Subcutaneous abdominal adipose tissue (tissue), 5 donors: ENCODE measurements around the gene ANKRD10.

Experiments
- H3K27ac ChIP-seq: one replicate; pipeline ENCODE4 v1.7.0; 2013; ENCODE audit warnings: low read depth, mild to moderate bottlenecking, inconsistent platforms, low read length, moderate library complexity
- H3K27me3 ChIP-seq, 5 donors: one replicate each; pipeline ENCODE4 v1.7.0; 2013; ENCODE audit warnings: low read length in 5 of 5, inconsistent platforms in 1 of 5; ENCODE audit not compliant: control insufficient read depth in 5 of 5, insufficient read depth in 4 of 5
- H3K36me3 ChIP-seq, 5 donors: one replicate each; pipeline ENCODE4 v1.7.0; 2013; ENCODE audit warnings: low read length in 5 of 5; ENCODE audit not compliant: control insufficient read depth in 5 of 5, insufficient read depth in 5 of 5
- H3K4me1 ChIP-seq, 5 donors: one replicate each; pipeline ENCODE4 v1.7.0; 2013; ENCODE audit warnings: low read length in 5 of 5, mild to moderate bottlenecking in 3 of 5, moderate library complexity in 1 of 5; ENCODE audit not compliant: control insufficient read depth in 5 of 5, insufficient read depth in 5 of 5
- H3K4me3 ChIP-seq, 5 donors: one replicate each; pipeline ENCODE4 v1.7.0; 2013; ENCODE audit warnings: low read length in 5 of 5, low read depth in 1 of 5
- H3K9ac ChIP-seq, 5 donors: one replicate each; pipeline ENCODE4 v1.7.0; 2013; ENCODE audit warnings: low read length in 5 of 5, mild to moderate bottlenecking in 4 of 5, moderate library complexity in 3 of 5
- H3K9me3 ChIP-seq, 5 donors: one replicate each; pipeline ENCODE4 v1.7.0; 2013; ENCODE audit warnings: low read length in 5 of 5; ENCODE audit not compliant: control insufficient read depth in 5 of 5
- donor health status: healthy.
- donor health status: healthy.
- donor health status: healthy.
- donor health status: healthy.
- donor health status: healthy.

Gene ANKRD10

DNA sequence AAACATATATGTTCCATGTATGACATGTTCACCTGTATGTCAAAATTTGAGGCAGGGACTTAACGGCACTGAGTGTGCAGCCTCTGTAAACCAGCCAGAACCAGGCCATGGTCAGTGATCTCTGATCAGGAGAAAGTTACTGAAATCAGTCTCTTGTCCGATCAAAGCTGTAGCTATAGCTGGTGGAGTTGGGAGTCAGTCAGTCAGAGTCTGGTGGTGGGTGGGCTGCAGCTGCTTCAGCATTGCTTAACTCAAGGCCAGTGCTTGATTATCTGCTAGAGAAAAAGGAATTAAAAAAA, 78.3 kb downstream of the ANKRD10 start:
- H3K9me3 ChIP-seq: peaks cover 0 to 4% (median 3%) of the 10 kb centered on the region in 5 donors
- no peak overlapping the region for H3K4me3 ChIP-seq
- no peak overlapping the region for H3K9ac ChIP-seq
- no peaks in the 10 kb centered on the region for H3K36me3 ChIP-seq
- peaks cover 0 to 14% (median 4%) of the 10 kb centered on the region in 5 donors for H3K27me3 ChIP-seq
- no peak overlapping the region for H3K27ac ChIP-seq
- H3K4me1 ChIP-seq: no peaks in the 10 kb centered on the region

DNA sequence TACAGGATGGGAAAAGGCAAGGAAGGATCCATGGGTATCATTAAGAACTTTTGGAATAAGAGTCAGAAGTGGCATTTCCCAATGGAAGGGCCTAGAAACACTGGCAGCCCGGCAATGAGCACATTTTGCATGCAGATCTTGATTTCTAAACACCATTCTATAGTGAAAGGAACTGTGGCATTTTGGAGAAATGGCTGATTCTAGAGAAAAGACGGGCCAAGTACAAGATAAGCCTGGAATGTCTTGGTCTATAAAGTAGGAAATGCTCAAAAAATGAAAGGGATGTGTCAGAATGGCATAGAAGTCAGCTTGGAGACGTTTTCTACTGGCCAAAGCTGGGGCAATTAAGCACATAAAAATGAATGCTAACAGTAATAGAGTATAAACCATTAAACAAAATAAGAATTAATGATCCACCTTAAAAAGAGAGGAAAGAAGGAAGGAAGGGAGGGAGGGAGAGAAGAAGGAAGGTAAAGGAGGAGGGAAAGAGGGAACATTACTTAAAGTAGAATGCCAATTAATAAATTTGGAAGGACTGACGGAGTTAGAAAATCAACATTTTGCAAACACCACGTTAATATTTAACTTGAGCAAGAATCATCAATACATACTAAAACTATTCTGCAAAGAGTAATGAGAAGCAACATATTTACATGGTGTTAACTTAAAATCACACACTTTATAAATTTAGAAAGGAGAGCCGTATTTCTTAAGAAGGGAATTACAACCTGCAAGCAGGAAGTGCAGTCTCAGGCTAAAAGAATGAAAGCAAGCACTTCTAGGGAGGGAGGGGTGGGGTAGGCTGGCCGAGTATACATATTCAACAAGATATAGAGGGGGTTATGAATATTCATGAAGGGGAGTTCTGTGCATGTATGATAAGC, 78.9 kb downstream of the ANKRD10 start:
- no peaks in the 10 kb centered on the region for H3K9me3 ChIP-seq
- no peak overlapping the region for H3K27ac ChIP-seq
- no peak overlapping the region for H3K9ac ChIP-seq
- no peaks in the 10 kb centered on the region for H3K36me3 ChIP-seq
- no peak overlapping the region for H3K4me3 ChIP-seq
- H3K27me3 ChIP-seq: peaks cover 0 to 17% (median 8%) of the 10 kb centered on the region in 5 donors
- H3K4me1 ChIP-seq: no peaks in the 10 kb centered on the region

DNA sequence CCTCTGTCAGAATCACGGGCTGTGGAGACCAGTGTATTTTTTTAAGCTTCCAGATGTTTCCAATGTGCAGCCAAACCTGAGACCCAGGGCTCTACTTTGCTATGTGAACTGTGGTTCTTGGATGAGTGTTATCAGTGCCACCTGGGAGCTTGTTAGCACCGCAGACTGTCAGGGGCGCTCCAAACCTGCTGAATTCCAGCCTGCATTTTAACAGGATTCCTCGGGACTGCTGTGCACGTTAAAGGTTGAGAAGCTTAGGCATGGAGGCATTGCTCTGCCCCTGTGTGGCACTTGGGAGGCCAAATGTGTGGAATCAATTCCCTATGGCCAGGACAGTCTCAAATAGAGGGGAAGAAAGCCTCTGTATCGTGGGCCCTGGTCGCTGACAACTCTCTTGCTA, 80.3 kb downstream of the ANKRD10 start:
- Histone ChIP-seq H3K4me3 (no peak overlapping the region), H3K4me1 (no peaks in the 10 kb centered on the region), H3K27me3 (peaks cover 3 to 24% (median 8%) of the 10 kb centered on the region in 5 donors), H3K36me3 (no peaks in the 10 kb centered on the region), H3K27ac (no peak overlapping the region), H3K9ac (no peak overlapping the region), H3K9me3 (no peaks in the 10 kb centered on the region)

DNA sequence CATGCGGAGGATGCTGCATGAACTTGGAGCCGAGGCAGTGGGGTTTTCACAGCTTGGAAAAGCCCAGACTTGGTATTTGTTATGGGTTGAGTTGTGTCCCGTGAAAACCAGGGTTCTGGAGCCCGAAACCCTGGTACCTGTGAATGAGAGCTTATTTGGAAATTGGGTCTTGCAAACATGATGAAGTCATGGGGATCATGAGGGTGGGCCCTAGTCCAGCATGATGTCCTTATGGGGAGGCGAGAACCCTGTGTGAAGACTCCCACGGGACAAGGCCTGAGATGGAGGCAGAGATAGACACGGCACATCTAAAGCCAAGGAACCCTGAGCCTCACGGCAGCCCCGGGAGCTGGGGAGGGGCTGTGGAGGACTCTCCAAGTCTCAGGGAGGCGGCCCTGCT, 82.3 kb downstream of the ANKRD10 start:
- H3K9ac ChIP-seq: no peak overlapping the region
- H3K27ac ChIP-seq: no peak overlapping the region
- H3K9me3 ChIP-seq: no peaks in the 10 kb centered on the region
- no peaks in the 10 kb centered on the region for H3K4me1 ChIP-seq
- H3K4me3 ChIP-seq: no peak overlapping the region
- peaks cover 3 to 24% (median 8%) of the 10 kb centered on the region in 5 donors for H3K27me3 ChIP-seq
- no peaks in the 10 kb centered on the region for H3K36me3 ChIP-seq

DNA sequence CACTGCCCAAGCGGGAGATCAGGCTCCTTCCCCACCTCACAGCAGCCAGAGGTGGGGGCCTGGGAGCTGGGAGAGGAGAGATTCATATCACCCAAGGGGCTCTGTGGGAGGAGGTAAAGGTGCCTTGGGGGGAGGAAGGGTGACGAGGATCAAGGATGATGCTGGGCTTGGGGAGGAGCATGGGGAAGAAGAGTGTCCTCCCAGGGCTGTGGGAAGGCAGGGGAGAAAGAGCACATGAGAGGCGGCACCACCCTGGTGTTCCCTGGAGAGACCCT, 82.7 kb downstream of the ANKRD10 start:
- no peak overlapping the region for H3K4me3 ChIP-seq
- H3K36me3 ChIP-seq: no peaks in the 10 kb centered on the region
- H3K27ac ChIP-seq: no peak overlapping the region
- H3K4me1 ChIP-seq: no peaks in the 10 kb centered on the region
- no peak overlapping the region for H3K9ac ChIP-seq
- H3K9me3 ChIP-seq: no peaks in the 10 kb centered on the region
- peaks cover 3 to 24% (median 8%) of the 10 kb centered on the region in 5 donors for H3K27me3 ChIP-seq

DNA sequence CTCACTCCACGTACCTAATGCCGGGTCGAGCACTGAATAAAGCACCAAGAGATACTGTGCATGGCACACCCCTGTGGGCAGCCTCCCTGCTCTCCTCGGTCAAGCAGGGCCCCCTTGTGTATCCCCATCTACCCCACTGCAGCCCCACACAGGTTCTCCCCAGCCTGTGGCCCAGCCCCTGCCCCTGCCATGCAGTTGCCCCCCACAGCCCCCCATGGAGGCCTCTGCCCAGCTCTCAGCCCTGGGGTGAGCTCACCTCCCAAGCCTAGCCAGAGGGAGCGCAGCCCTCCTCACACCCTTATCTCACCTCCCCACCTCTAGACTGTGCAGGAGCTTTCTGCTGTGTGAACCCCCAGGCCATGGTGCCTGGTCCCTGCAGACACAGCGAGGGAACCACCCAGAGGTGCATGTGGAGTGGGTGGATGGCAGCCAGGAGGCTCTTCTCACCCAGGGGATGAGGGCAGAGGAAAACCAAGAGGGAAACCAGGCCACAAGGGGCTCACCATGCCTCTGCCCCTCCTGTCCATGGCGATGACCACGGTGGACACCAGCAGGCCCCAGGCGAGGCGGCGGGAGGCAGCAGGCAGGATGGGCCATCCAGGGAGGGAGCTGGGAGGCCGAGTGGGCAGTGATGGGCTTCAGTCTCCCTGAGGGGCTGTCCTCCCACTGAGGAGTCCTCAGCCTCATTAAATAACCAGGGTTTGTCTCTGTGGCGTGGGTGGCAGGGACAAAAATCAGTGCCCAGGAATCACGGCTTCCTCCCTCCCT, 83.2 kb downstream of the ANKRD10 start:
- H3K9ac ChIP-seq: no peak overlapping the region
- H3K27ac ChIP-seq: no peak overlapping the region
- H3K4me3 ChIP-seq: no peak overlapping the region
- peaks cover 5 to 24% (median 8%) of the 10 kb centered on the region in 5 donors for H3K27me3 ChIP-seq
- H3K36me3 ChIP-seq: no peaks in the 10 kb centered on the region
- H3K4me1 ChIP-seq: no peaks in the 10 kb centered on the region
- H3K9me3 ChIP-seq: no peaks in the 10 kb centered on the region

DNA sequence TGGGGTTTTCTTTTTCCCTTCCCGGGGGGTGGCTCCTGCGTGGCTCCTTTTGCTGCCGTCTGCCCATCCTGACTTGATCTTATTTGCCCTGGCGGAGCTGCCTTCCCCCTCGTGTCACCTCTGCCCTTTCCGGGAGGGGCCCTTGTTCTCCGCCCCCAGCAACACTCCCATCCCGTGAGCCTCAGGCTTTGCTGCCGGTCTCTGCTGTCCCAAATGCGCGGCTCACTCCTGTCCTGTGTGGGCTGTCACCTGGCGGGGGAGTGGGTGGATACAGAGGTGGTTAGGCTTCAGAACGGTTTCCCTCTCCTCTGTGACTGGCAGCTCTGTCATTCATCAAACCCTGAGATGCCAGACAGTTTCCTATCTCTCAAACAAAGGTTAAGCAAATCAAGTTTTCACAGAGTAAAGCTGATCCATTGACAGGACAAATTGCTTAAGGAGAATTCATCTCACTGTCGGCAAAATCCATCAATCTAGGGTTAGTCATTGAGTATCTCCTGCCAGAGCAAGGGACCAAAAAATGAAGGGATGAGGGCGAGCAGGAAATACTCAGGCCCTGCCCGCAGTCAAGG, 84.0 kb downstream of the ANKRD10 start:
- peaks cover 6 to 24% (median 8%) of the 10 kb centered on the region in 5 donors for H3K27me3 ChIP-seq
- H3K9ac ChIP-seq: no peak overlapping the region

DNA sequence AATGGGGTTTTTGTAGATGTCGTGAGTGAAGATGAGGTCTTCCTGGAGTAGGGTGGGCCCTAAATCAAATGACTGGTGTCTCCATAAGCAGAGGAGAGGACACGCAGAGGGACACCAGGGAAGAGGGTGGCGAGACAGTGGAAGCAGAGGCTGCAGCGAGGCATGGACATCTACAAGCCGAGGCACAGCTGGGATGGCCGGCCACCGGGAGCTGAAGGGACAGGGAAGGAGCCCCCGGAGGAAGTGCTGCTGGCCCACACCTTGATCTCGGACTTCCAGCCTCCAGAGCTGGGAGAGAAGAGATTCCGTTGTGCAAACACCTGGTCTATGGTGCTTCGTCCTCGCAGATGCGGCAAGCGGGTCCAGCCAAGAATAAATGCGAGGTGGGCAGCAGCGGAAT, 84.5 kb downstream of the ANKRD10 start:
- Histone ChIP-seq H3K9me3 (no peaks in the 10 kb centered on the region), H3K4me3 (no peak overlapping the region), H3K27ac (no peak overlapping the region), H3K4me1 (no peaks in the 10 kb centered on the region), H3K36me3 (no peaks in the 10 kb centered on the region), H3K27me3 (peaks cover 6 to 24% (median 8%) of the 10 kb centered on the region in 5 donors), H3K9ac (no peak overlapping the region)

More for the DNA sequence above, 84.0 kb downstream of the ANKRD10 start:
- H3K9me3 ChIP-seq: no peaks in the 10 kb centered on the region
- H3K4me3 ChIP-seq: no peak overlapping the region
- H3K36me3 ChIP-seq: no peaks in the 10 kb centered on the region
- H3K4me1 ChIP-seq: no peaks in the 10 kb centered on the region
- H3K27ac ChIP-seq: no peak overlapping the region

DNA sequence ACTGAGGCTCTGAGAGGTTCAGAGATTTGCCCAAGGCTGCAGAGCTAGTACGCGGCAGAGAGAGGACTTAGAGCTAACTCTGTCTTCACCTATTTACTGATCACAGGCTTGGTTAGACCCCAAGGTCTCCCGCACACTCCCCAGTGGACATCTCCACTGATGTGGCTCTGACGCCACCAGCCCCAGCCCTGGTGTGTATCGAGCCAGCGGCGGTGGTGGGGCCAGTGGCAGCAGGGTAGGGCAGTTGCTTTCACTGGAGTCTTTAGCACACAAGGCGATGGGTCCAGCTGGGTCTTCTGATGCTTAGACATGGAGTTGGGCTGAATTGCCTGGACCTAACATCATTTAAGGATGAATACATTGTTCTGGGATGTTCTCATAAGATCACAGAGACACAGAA, 85.4 kb downstream of the ANKRD10 start:
- Histone ChIP-seq H3K27me3 (peaks cover 6 to 21% (median 8%) of the 10 kb centered on the region in 5 donors), H3K4me3 (no peak overlapping the region), H3K9me3 (no peaks in the 10 kb centered on the region), H3K36me3 (no peaks in the 10 kb centered on the region), H3K27ac (no peak overlapping the region), H3K4me1 (no peaks in the 10 kb centered on the region), H3K9ac (no peak overlapping the region)

DNA sequence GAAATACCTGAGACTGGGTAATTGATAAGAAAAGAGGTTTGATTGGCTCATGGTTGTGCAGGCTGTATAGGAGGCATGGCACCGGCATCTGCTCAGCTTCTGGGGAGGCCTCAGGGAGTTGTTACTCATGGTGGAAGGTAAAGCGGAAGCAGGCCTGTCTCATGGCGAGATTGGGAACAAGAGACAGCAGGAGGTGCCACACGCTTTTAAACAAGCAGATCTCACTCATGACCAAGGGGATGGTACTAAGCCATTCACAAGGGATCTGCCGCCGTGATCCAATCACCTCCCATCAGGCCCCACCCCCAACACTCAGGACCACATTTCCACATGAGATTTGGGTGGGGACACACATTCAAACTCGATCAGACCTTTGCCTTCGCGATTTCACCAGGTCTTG, 86.2 kb downstream of the ANKRD10 start:
- Histone ChIP-seq H3K36me3 (no peaks in the 10 kb centered on the region), H3K9ac (no peak overlapping the region), H3K4me1 (no peaks in the 10 kb centered on the region), H3K4me3 (no peak overlapping the region), H3K27me3 (peaks cover 6 to 20% (median 8%) of the 10 kb centered on the region in 5 donors), H3K9me3 (no peaks in the 10 kb centered on the region), H3K27ac (no peak overlapping the region)
